H1 (cell line): ENCODE measurements around the gene NRL. TPM values are rescaled to one million over a fixed set of nuclear protein-coding genes. Genes with fewer than 3 reads are reported as not detected.

Experiments used
- RNF2 ChIP-seq: fragments of 200-900, 300-1000 bp; sonication (generic); IDR thresholded peaks from 2 replicates; pipeline ENCODE4 v1.7.1; 2016; ENCODE audit warnings: borderline replicate concordance, low read depth, mild to moderate bottlenecking, antibody characterized with exemption, low read length; ENCODE audit not compliant: poor library complexity, severe bottlenecking; ENCODE audit errors: missing control alignments
- polyA plus RNA-seq, 7 experiments: library from polyadenylated mRNA; depleted of rRNA in 3 of 7; stranded (reverse) in 5 of 7; unstranded in 2 of 7; fragments of >200 nt in 5 of 7; fragments of 200-250 nt in 2 of 7; gene quantifications; 1 replicate in 5 of 7; 2 replicates in 1 of 7; 4 replicates in 1 of 7; pipeline versions ENCODE4 v1.2.1 to v1.2.3, GENCODE V29; 2011 to 2013; ENCODE audit warnings: missing spikeins in 2 of 7, mixed read lengths in 2 of 7
- total RNA-seq: library from RNA; stranded (reverse); fragmentation: NEBNext Ultra II Directional; extraction: Animal tissue kit (Norgen Biotek cat#: 25700); gene quantifications from 2 replicates; pipeline ENCODE4 v1.2.1, GENCODE V29; 2021

Gene NRL
- total and polyA plus RNA-seq, 2 of the 8 experiments (the other 6 are each of a cell fraction or from before 2014, with no cell fraction given): 1.1 to 2.2 TPM

- TF ChIP-seq RNF2: no peak
These were observed 41.6 kb downstream of the NRL start (continued) for GRCh38 chr14:24072881-24073877.
